WTC11 (cell line): Measurements from ENCODE around the gene OGFR.

Experiments
- IRF2 ChIP-seq: sonication (generic); formaldehyde crosslinking; IDR thresholded peaks from 2 replicates; pipeline ENCODE4 v1.8.0; 2022; ENCODE audit warnings: low read depth, missing genetic modification reagents, borderline replicate concordance
- TCF7 ChIP-seq: sonication (generic); formaldehyde crosslinking; IDR thresholded peaks from 2 replicates; pipeline ENCODE4 v1.8.0; 2022; ENCODE audit warnings: mild to moderate bottlenecking, low read depth, missing genetic modification reagents, moderate library complexity
- TF ChIP-seq, protein P1 (sequence below): fragments of 200-600 bp; IDR thresholded peaks from 2 replicates; pipeline ENCODE4 v1.8.0; 2022; ENCODE audit warnings: antibody characterized with exemption

- TF ChIP-seq, protein P1, sequence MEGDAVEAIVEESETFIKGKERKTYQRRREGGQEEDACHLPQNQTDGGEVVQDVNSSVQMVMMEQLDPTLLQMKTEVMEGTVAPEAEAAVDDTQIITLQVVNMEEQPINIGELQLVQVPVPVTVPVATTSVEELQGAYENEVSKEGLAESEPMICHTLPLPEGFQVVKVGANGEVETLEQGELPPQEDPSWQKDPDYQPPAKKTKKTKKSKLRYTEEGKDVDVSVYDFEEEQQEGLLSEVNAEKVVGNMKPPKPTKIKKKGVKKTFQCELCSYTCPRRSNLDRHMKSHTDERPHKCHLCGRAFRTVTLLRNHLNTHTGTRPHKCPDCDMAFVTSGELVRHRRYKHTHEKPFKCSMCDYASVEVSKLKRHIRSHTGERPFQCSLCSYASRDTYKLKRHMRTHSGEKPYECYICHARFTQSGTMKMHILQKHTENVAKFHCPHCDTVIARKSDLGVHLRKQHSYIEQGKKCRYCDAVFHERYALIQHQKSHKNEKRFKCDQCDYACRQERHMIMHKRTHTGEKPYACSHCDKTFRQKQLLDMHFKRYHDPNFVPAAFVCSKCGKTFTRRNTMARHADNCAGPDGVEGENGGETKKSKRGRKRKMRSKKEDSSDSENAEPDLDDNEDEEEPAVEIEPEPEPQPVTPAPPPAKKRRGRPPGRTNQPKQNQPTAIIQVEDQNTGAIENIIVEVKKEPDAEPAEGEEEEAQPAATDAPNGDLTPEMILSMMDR, result no peak
- TF ChIP-seq TCF7 (no peak), IRF2 (CRISPR knock-in tag) (no peak)
Measured at GRCh38 chr20:62832212-62832922, 27.7 kb downstream of the OGFR start.
